22Rv1 (cell line): ENCODE results near the gene CLDN5.

Experiments
- H3K27ac ChIP-seq: fragments of 450-650 bp; 2 replicates; pipeline ENCODE4 v1.5.1; 2017
- ZFX ChIP-seq: fragments of 450-650 bp; IDR thresholded peaks from 2 replicates; pipeline ENCODE4 v1.6.1; 2017; ENCODE audit warnings: antibody characterized with exemption, borderline replicate concordance
- TF ChIP-seq, protein P1 (sequence below): fragments of 450-650 bp; IDR thresholded peaks from 2 replicates; pipeline ENCODE4 v1.5.1; 2017; ENCODE audit warnings: mild to moderate bottlenecking

CLDN5 gene, protein sequence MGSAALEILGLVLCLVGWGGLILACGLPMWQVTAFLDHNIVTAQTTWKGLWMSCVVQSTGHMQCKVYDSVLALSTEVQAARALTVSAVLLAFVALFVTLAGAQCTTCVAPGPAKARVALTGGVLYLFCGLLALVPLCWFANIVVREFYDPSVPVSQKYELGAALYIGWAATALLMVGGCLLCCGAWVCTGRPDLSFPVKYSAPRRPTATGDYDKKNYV

DNA sequence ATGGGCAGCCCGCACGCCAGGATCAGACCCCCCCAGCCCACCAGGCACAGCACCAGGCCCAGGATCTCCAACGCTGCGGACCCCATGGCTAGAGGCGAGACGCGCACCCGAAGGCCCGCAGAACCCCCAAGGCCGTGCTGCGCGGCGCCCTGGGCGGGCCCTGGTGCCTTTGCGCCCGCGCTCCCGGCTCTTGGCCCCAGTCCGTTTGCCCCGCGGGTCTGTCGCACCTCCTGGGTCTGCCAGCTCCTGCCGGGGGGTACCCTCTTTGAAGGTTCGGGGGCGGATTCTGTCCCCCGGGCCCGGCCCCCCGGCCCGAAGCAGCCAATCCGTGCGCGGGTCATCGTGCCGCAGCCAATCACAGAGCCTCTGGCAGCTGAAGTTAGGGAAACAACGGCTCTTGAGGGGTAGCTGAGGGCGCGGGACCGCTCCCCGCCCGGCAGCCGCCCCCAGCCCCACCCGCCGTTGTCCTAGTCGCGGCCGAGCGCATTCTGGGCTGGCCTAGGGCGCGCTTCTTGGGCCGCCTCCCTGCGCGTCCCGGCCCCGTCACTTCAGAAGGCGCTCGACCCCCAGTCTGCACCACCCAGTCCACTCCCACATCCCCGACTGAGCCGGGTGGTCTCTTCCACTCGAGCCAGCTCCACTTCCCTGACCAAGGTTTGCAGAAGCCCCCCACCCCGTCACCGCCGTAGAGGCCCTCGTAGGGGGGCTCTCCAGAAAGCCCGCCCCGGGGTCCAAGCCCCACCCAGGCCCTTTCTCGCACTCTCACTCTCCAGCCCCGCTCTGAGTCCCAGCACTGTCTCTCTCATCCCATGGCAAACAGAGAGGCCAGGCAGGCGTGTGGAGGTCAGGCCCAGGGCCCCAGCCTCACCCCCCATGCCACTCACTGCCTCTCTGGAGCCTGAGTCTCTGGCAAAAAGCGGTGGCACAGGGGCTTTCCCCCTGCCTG is at the start of gene CLDN5:
TSS of gene CLDN5 (minus strand) at position 241 of the 946 bp plus-strand sequence. CDS start at position 86, 155 bp downstream.
- no peak within 1 kb of the TSS for H3K27ac ChIP-seq
- no peak for TF ChIP-seq ZFX
- TF ChIP-seq, protein P1, sequence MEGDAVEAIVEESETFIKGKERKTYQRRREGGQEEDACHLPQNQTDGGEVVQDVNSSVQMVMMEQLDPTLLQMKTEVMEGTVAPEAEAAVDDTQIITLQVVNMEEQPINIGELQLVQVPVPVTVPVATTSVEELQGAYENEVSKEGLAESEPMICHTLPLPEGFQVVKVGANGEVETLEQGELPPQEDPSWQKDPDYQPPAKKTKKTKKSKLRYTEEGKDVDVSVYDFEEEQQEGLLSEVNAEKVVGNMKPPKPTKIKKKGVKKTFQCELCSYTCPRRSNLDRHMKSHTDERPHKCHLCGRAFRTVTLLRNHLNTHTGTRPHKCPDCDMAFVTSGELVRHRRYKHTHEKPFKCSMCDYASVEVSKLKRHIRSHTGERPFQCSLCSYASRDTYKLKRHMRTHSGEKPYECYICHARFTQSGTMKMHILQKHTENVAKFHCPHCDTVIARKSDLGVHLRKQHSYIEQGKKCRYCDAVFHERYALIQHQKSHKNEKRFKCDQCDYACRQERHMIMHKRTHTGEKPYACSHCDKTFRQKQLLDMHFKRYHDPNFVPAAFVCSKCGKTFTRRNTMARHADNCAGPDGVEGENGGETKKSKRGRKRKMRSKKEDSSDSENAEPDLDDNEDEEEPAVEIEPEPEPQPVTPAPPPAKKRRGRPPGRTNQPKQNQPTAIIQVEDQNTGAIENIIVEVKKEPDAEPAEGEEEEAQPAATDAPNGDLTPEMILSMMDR: no peak

DNA sequence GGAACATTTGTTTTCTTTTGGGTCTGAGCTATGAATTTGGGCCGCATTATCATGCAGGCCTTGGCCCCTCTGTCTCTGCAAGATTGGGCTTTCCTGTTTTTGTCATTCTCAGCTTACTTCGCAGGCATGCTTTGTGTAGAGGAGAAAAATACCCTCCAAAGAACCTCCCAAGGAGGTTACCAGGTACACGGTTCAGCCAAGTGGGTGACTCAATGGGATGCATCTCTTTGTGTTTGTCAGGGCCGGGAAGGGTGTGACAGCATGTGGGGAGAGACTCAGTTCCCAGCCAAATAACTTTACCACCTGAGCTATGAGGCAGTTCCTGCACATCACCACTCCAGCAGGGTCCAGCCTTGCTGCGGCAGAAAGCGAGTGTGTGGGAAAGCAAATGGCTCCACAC is 47.8 kb upstream of the CLDN5 start:
- no peak overlapping the region for H3K27ac ChIP-seq
- TF ChIP-seq, protein P1: no peak
- no peak for TF ChIP-seq ZFX

DNA sequence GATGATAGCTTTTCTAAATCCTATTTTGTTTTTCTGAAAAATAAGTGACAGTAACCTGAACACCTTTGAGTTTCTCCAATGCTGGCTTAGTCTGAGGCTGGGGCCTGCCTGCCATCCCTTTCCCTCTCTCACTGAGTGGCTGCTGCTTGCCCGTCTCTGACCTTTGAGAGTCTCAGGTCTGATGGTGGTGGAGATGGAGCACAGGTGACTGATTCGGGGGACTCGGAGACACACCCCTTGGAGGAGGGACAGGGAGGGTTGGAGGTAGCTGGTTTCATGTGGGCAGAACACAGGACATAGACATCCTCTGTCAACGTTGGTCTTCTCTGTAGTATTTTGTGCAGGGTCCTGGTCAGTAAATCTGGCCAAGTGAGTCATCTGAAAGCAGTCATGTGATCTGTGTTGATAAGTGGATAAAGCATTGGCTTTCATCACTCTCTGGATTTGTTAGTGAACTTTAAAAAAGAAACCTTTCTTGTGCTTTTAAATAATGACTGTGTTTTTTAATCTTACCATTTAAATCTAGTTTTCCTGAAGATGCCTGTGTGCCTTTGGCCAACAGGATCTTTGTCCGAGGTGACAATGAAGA is 47.1 kb upstream of the CLDN5 start:
- H3K27ac ChIP-seq: no peak overlapping the region
- TF ChIP-seq, protein P1: no peak
- TF ChIP-seq ZFX: no peak

DNA sequence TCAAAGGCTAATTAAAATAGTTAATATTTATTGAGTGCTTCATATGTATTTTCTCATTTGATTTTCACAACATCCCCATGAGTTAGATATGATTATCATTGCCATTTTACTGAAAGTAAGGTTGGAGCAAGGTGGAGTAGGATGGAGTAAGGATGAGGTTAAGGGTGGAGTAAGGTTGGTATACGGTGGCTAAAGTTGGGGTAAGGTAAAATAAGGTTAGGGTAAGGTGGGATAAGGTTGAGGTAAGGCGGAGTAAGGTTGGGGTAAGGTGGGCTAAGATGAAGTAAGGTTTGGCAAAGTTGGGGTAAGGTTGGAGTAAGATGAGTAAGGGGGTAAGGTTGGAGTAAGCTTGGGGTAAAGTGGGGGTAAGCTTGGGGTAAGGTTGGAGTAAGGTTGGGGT is 45.8 kb upstream of the CLDN5 start:
- H3K27ac ChIP-seq: no peak overlapping the region
- TF ChIP-seq ZFX: no peak

DNA sequence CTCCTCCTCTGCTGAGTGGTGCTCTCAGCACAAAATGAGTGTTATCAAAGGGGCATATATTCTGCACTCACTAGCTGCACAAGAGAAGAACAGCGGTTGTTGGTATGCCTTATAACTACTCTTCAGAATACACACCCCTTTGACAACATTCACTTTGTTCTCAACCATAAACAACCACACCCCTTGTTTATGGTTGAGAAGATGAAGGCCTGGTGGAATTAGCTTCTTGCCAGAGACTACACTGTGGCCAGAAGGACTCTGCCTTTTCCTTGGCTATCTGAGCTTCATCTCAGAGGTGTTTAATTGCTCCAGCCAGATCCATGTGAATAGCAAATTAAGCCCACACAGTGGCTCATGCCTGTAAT is 45.0 kb upstream of the CLDN5 start:
- TF ChIP-seq ZFX: no peak
- TF ChIP-seq, protein P1: no peak
- H3K27ac ChIP-seq: no peak overlapping the region

DNA sequence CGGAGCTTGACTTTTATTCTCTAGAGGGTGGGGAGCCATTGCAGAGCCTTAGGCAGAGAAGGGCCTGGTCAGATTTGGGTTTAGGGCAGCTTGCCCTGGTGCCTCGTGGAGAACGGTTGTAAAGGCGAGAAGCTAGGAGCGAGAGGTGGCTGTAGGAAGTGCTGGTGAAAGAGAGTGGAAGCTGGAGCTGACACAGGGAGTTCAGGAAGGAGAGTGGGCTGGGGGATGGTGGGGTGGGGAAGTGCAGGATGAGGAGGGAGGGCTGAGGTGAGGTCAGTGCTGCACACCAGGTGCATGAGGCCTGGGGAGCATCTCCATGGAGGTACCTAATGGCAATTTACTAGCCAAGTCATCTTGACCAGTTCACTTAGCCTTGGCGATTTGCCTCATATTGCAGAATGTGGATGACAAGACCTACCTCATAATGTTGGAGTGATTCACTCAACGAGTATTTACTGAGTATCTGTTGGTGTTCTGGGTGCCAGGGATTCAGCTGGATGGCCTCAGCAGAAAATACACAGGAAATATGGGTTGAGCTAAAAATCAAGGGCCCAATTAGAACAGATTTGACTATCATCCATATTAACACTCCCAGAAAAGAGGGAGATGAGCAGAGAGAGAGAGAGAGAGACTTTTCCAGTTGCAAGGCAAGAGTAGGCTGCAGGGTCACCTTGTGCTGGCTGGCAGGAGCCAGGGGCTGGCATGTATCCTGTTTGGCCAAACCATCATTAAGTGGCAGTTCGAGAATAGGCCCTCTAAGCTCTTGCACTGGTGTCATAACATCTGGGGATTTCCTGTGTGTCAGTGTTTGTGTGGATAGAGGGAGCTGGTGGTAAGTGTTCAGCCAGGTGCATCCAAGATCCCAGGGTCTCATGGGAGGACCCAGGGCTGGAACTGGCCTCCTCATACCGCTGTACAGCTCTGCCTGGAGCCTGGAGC is 44.4 kb upstream of the CLDN5 start:
- no peak for TF ChIP-seq ZFX
- TF ChIP-seq, protein P1: no peak
- H3K27ac ChIP-seq: no peak overlapping the region
